Testis (tissue), 2 donors: ENCODE results near the gene TEX22.
"Not testable (repeated sequence)": the region's sequence is repeated elsewhere in the genome, so short reads cannot be mapped to it uniquely, and the experiment has no call there.

ENCODE experiments used
- POLR2A ChIP-seq: fragments of 450-650 bp; IDR thresholded peaks from one replicate; pipeline ENCODE4 v1.6.1; 2017; ENCODE audit warnings: antibody characterized with exemption, mild to moderate bottlenecking, moderate library complexity
- TF ChIP-seq, protein P1 (sequence below), 3 experiments: fragments of 450-650 bp in 2 of 3; fragments of 200-600 bp in 1 of 3; sonication (generic) in 1 of 3; IDR thresholded peaks; one replicate each; pipeline ENCODE4 v1.5.1; 2016 to 2019; ENCODE audit warnings: antibody characterized with exemption in 3 of 3, mild to moderate bottlenecking in 2 of 3, moderate library complexity in 1 of 3

GRCh38 chr14:105361412-105361811 is 36.9 kb upstream of the TEX22 start:
- not testable (repeated sequence) for TF ChIP-seq POLR2A
- TF ChIP-seq, protein P1, sequence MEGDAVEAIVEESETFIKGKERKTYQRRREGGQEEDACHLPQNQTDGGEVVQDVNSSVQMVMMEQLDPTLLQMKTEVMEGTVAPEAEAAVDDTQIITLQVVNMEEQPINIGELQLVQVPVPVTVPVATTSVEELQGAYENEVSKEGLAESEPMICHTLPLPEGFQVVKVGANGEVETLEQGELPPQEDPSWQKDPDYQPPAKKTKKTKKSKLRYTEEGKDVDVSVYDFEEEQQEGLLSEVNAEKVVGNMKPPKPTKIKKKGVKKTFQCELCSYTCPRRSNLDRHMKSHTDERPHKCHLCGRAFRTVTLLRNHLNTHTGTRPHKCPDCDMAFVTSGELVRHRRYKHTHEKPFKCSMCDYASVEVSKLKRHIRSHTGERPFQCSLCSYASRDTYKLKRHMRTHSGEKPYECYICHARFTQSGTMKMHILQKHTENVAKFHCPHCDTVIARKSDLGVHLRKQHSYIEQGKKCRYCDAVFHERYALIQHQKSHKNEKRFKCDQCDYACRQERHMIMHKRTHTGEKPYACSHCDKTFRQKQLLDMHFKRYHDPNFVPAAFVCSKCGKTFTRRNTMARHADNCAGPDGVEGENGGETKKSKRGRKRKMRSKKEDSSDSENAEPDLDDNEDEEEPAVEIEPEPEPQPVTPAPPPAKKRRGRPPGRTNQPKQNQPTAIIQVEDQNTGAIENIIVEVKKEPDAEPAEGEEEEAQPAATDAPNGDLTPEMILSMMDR (IDR thresholded peaks at IDR 0.05): not testable (repeated sequence)
